ENCODE measurements around the gene ERP29.
"Not testable (repeated sequence)": the region's sequence is repeated elsewhere in the genome, so short reads cannot be mapped to it uniquely, and the experiment has no call there.

Gene ERP29

GRCh38 chr12:111997300-111997699, 15.9 kb upstream of the ERP29 start:
- peaks cover 18% of the 10 kb centered on the region for H3F3A ChIP-seq (ENCODE audit: insufficient read depth, low read length)
- no peaks in the 10 kb centered on the region for H3K79me2 ChIP-seq (ENCODE audit: low read length)
- no peaks in the 10 kb centered on the region for H3K36me3 ChIP-seq (replicated peaks; ENCODE audit: insufficient read depth, low read length)
- peaks cover 16% of the 10 kb centered on the region for H3K4me1 ChIP-seq (ENCODE audit: low read length)
- no peak overlapping the region for H3K27ac ChIP-seq (ENCODE audit: low read length)
- H3K9ac ChIP-seq (ENCODE audit: low read length), result no peak overlapping the region
- no peaks in the 10 kb centered on the region for H3K9me3 ChIP-seq (replicated peaks; ENCODE audit: insufficient read depth, low read length)
- no peaks in the 10 kb centered on the region for H3K27me3 ChIP-seq (replicated peaks; ENCODE audit: insufficient read depth, low read length)
- no peak overlapping the region for H3K4me2 ChIP-seq (ENCODE audit: low read depth, low read length)
- H3K9me2 ChIP-seq (replicated peaks; ENCODE audit: insufficient read depth, low read length), result no peaks in the 10 kb centered on the region
- H3K4me3 ChIP-seq (ENCODE audit: low read length), result no peak overlapping the region
- no peak for DNase-seq
- H4K20me1 ChIP-seq (ENCODE audit: insufficient read depth, low read length), result no peaks in the 10 kb centered on the region
- H2AFZ ChIP-seq (ENCODE audit: low read length), result no peak overlapping the region
- TF ChIP-seq CTCF (IDR thresholded peaks at IDR 0.05; ENCODE audit: low read length), result no peak
- TF ChIP-seq EZH2 (optimal IDR thresholded peaks at IDR 0.05; ENCODE audit: low read depth, low read length), result no peak
- TF ChIP-seq EZH2phosphoT487 (IDR thresholded peaks at IDR 0.05; ENCODE audit: low read length), result no peak

DNA sequence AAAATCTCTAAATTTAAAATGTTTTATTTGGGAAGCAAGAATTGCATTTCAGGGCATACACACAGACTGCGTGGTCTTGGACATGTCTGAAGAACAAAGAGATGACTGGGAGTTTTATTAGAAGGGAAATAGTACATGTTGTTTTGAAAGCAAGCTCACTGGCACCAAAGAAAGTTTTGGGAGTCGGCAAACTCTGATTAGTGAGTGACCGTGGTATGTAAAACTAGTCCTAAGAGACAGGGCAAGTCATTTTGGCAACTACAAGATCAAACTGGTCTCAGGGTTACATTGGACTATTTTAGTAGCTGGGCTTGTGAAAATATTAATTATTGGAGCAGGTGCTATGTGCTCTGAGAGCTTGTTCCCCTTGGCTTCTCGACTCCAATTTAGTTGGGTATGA, 15.2 kb upstream of the ERP29 start:
- H3K4me2 ChIP-seq (ENCODE audit: low read depth, low read length), result no peak overlapping the region

GRCh38 chr12:111999129-111999528, 14.1 kb upstream of the ERP29 start:
- H3K36me3 ChIP-seq (replicated peaks; ENCODE audit: insufficient read depth, low read length); H3K27ac ChIP-seq (ENCODE audit: low read length); H3K4me1 ChIP-seq (ENCODE audit: low read length); H3F3A ChIP-seq (ENCODE audit: insufficient read depth, low read length); DNase-seq; H3K79me2 ChIP-seq (ENCODE audit: low read length); H3K4me3 ChIP-seq (ENCODE audit: low read length); H3K9me2 ChIP-seq (replicated peaks; ENCODE audit: insufficient read depth, low read length); H2AFZ ChIP-seq (ENCODE audit: low read length); H3K9ac ChIP-seq (ENCODE audit: low read length); H4K20me1 ChIP-seq (ENCODE audit: insufficient read depth, low read length); H3K4me2 ChIP-seq (ENCODE audit: low read depth, low read length); H3K27me3 ChIP-seq (replicated peaks; ENCODE audit: insufficient read depth, low read length); H3K9me3 ChIP-seq (replicated peaks; ENCODE audit: insufficient read depth, low read length): not testable (repeated sequence)

More for the DNA sequence above, 15.2 kb upstream of the ERP29 start:
- Histone ChIP-seq H4K20me1 (ENCODE audit: insufficient read depth, low read length) (no peaks in the 10 kb centered on the region), H3K4me3 (ENCODE audit: low read length) (no peak overlapping the region), H2AFZ (ENCODE audit: low read length) (no peak overlapping the region), H3K27ac (ENCODE audit: low read length) (no peak overlapping the region), H3K9me2 (replicated peaks; ENCODE audit: insufficient read depth, low read length) (no peaks in the 10 kb centered on the region), H3K9me3 (replicated peaks; ENCODE audit: insufficient read depth, low read length) (no peaks in the 10 kb centered on the region), H3K27me3 (replicated peaks; ENCODE audit: insufficient read depth, low read length) (no peaks in the 10 kb centered on the region), H3F3A (ENCODE audit: insufficient read depth, low read length) (peaks cover 18% of the 10 kb centered on the region), H3K36me3 (replicated peaks; ENCODE audit: insufficient read depth, low read length) (no peaks in the 10 kb centered on the region), H3K79me2 (ENCODE audit: low read length) (no peaks in the 10 kb centered on the region), H3K9ac (ENCODE audit: low read length) (no peak overlapping the region), H3K4me1 (ENCODE audit: low read length) (peaks cover 11% of the 10 kb centered on the region)
- DNase-seq, result no peak
- TF ChIP-seq CTCF (IDR thresholded peaks at IDR 0.05; ENCODE audit: low read length) (no peak), EZH2 (optimal IDR thresholded peaks at IDR 0.05; ENCODE audit: low read depth, low read length) (no peak), EZH2phosphoT487 (IDR thresholded peaks at IDR 0.05; ENCODE audit: low read length) (no peak)

- no peaks in the 10 kb centered on the region for H3K36me3 ChIP-seq (replicated peaks; ENCODE audit: insufficient read depth, low read length)
- H3K27me3 ChIP-seq (replicated peaks; ENCODE audit: insufficient read depth, low read length), result no peaks in the 10 kb centered on the region
- H2AFZ ChIP-seq (ENCODE audit: low read length), result no peak overlapping the region
- H3K4me2 ChIP-seq (ENCODE audit: low read depth, low read length), result no peak overlapping the region
- no peak for DNase-seq
- H3K9me2 ChIP-seq (replicated peaks; ENCODE audit: insufficient read depth, low read length), result no peaks in the 10 kb centered on the region
- H3K9me3 ChIP-seq (replicated peaks; ENCODE audit: insufficient read depth, low read length), result no peaks in the 10 kb centered on the region
- H3F3A ChIP-seq (ENCODE audit: insufficient read depth, low read length), result no peaks in the 10 kb centered on the region
- H3K4me3 ChIP-seq (ENCODE audit: low read length), result no peak overlapping the region
- peaks cover 5% of the 10 kb centered on the region; the same call in 1 of the 2 replicates for H3K4me1 ChIP-seq (ENCODE audit: low read length)
- TF ChIP-seq CTCF (IDR thresholded peaks at IDR 0.05; ENCODE audit: low read length) (no peak), EZH2 (optimal IDR thresholded peaks at IDR 0.05; ENCODE audit: low read depth, low read length) (no peak), EZH2phosphoT487 (IDR thresholded peaks at IDR 0.05; ENCODE audit: low read length) (no peak)
- H3K9ac ChIP-seq (ENCODE audit: low read length), result no peak overlapping the region
- no peaks in the 10 kb centered on the region for H4K20me1 ChIP-seq (ENCODE audit: insufficient read depth, low read length)
- no peaks in the 10 kb centered on the region for H3K79me2 ChIP-seq (ENCODE audit: low read length)
- no peak overlapping the region for H3K27ac ChIP-seq (ENCODE audit: low read length)
Measured at GRCh38 chr12:112000820-112001219, 12.4 kb upstream of the ERP29 start.

Data from MM.1S (cell line).